Measurements from ENCODE around the gene GABBR2.
A peak's percentile ranks its signal among the peaks of the same experiment; 100 is the strongest.

GABBR2 gene

GRCh38 chr9:98256756-98257155, 452.0 kb downstream of the GABBR2 start:
- H3K27ac ChIP-seq (ENCODE audit: low read length), result peak overlapping the region; percentile 95; the same call in 1 of the 2 replicates
- no peaks in the 10 kb centered on the region for H3K79me2 ChIP-seq (ENCODE audit: low read length)
- H3K36me3 ChIP-seq (replicated peaks; ENCODE audit: insufficient read depth, low read length), result no peaks in the 10 kb centered on the region
- H3K4me2 ChIP-seq (ENCODE audit: low read depth, low read length), result peak overlapping the region; percentile 100
- DNase-seq, result peak; percentile 37
- no peaks in the 10 kb centered on the region for H3K9me3 ChIP-seq (replicated peaks; ENCODE audit: insufficient read depth, low read length)
- H3K9ac ChIP-seq (ENCODE audit: low read length), result peak overlapping the region; percentile 87; the same call in 1 of the 2 replicates
- H3F3A ChIP-seq (ENCODE audit: insufficient read depth, low read length), result peaks cover 14% of the 10 kb centered on the region
- no peaks in the 10 kb centered on the region for H3K9me2 ChIP-seq (replicated peaks; ENCODE audit: insufficient read depth, low read length)
- TF ChIP-seq EZH2phosphoT487 (IDR thresholded peaks at IDR 0.05; ENCODE audit: low read length) (no peak), EZH2 (optimal IDR thresholded peaks at IDR 0.05; ENCODE audit: low read depth, low read length) (no peak)
- TF ChIP-seq, protein P1, sequence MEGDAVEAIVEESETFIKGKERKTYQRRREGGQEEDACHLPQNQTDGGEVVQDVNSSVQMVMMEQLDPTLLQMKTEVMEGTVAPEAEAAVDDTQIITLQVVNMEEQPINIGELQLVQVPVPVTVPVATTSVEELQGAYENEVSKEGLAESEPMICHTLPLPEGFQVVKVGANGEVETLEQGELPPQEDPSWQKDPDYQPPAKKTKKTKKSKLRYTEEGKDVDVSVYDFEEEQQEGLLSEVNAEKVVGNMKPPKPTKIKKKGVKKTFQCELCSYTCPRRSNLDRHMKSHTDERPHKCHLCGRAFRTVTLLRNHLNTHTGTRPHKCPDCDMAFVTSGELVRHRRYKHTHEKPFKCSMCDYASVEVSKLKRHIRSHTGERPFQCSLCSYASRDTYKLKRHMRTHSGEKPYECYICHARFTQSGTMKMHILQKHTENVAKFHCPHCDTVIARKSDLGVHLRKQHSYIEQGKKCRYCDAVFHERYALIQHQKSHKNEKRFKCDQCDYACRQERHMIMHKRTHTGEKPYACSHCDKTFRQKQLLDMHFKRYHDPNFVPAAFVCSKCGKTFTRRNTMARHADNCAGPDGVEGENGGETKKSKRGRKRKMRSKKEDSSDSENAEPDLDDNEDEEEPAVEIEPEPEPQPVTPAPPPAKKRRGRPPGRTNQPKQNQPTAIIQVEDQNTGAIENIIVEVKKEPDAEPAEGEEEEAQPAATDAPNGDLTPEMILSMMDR (IDR thresholded peaks at IDR 0.05; ENCODE audit: low read length), result no peak
- peaks cover 6% of the 10 kb centered on the region; the same call in 1 of the 2 replicates for H3K4me1 ChIP-seq (ENCODE audit: low read length)
- H4K20me1 ChIP-seq (ENCODE audit: insufficient read depth, low read length), result no peaks in the 10 kb centered on the region
- peak overlapping the region; percentile 82 for H3K4me3 ChIP-seq (ENCODE audit: low read length)
- H2AFZ ChIP-seq (ENCODE audit: low read length), result peak overlapping the region; percentile 86
- 0 out of 2 replicates have a peak, but pooled peaks cover 6% of the 10 kb centered on the region for H3K27me3 ChIP-seq (replicated peaks; ENCODE audit: insufficient read depth, low read length)

- Histone ChIP-seq H4K20me1 (ENCODE audit: insufficient read depth, low read length) (no peaks in the 10 kb centered on the region), H3K4me2 (ENCODE audit: low read depth, low read length) (peak within 1 kb of the TSS; percentile 100), H3K9ac (ENCODE audit: low read length) (peak within 1 kb of the TSS; percentile 87), H3K36me3 (replicated peaks; ENCODE audit: insufficient read depth, low read length) (no peaks in the 10 kb centered on the region), H3K27ac (ENCODE audit: low read length) (peak within 1 kb of the TSS; percentile 95), H3K27me3 (replicated peaks; ENCODE audit: insufficient read depth, low read length) (0 out of 2 replicates have a peak, but pooled peaks cover 6% of the 10 kb centered on the region), H3K4me1 (ENCODE audit: low read length) (peaks cover 6% of the 10 kb centered on the region; the same call in 1 of the 2 replicates), H3K9me2 (replicated peaks; ENCODE audit: insufficient read depth, low read length) (no peaks in the 10 kb centered on the region), H3F3A (ENCODE audit: insufficient read depth, low read length) (peaks cover 13% of the 10 kb centered on the region), H3K9me3 (replicated peaks; ENCODE audit: insufficient read depth, low read length) (no peaks in the 10 kb centered on the region), H3K4me3 (ENCODE audit: low read length) (peak within 1 kb of the TSS; percentile 82), H2AFZ (ENCODE audit: low read length) (peak within 1 kb of the TSS; percentile 86), H3K79me2 (ENCODE audit: low read length) (no peaks in the 10 kb centered on the region)
- TF ChIP-seq EZH2phosphoT487 (IDR thresholded peaks at IDR 0.05; ENCODE audit: low read length), result no peak
- TF ChIP-seq, protein P1 (IDR thresholded peaks at IDR 0.05; ENCODE audit: low read length), result 0 out of 2 replicates have a peak, but pooled peaks have one; percentile 22
- DNase-seq, result peak; percentile 95
Observed at GRCh38 chr9:98255578-98256296, 453.0 kb downstream of the GABBR2 start, which contains the start of gene TBC1D2. Gene TBC1D2, minus strand, starts transcription at chr9:98255649. Its CDS starts 108 bp downstream, at chr9:98255541.

DNA sequence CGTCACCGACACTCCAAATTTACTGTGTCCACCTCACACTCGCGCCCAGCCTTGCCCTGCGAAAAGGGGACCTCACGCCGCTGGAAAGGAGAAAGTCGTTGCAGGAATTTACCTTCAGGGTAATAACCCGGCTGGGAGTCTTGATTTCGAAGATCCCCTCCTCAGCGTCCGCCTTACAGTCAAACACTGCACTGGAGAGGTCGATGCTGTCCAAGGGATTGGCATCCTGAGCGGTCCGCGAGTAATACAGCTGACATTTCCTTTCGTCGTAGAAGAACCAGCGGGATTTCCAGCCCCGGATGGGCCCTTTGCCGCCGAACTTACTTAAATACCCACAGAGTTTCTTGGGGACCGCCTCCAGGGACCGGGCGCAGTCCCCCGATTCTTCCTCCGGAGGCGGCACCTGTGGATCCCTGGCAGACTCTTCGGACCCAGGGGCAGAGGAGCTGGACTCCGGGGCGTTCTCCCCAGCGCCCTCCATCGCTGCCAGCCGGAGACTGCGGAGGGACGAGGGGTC, 453.6 kb downstream of the GABBR2 start:
- H2AFZ ChIP-seq (ENCODE audit: low read length), result peak overlapping the region; percentile 79
- peaks cover 6% of the 10 kb centered on the region; the same call in 1 of the 2 replicates for H3K4me1 ChIP-seq (ENCODE audit: low read length)
- no peak for TF ChIP-seq EZH2phosphoT487 (IDR thresholded peaks at IDR 0.05; ENCODE audit: low read length)
- TF ChIP-seq EZH2 (optimal IDR thresholded peaks at IDR 0.05; ENCODE audit: low read depth, low read length), result no peak
- TF ChIP-seq, protein P1 (IDR thresholded peaks at IDR 0.05; ENCODE audit: low read length), result no peak
- peak overlapping the region; percentile 82 for H3K4me3 ChIP-seq (ENCODE audit: low read length)
- no peaks in the 10 kb centered on the region for H3K36me3 ChIP-seq (replicated peaks; ENCODE audit: insufficient read depth, low read length)
- no peak for DNase-seq
- no peaks in the 10 kb centered on the region for H4K20me1 ChIP-seq (ENCODE audit: insufficient read depth, low read length)
- H3K27me3 ChIP-seq (replicated peaks; ENCODE audit: insufficient read depth, low read length), result 0 out of 2 replicates have a peak, but pooled peaks cover 6% of the 10 kb centered on the region
- no peaks in the 10 kb centered on the region for H3K9me2 ChIP-seq (replicated peaks; ENCODE audit: insufficient read depth, low read length)
- peak overlapping the region; percentile 100 for H3K4me2 ChIP-seq (ENCODE audit: low read depth, low read length)
- H3F3A ChIP-seq (ENCODE audit: insufficient read depth, low read length), result peaks cover 11% of the 10 kb centered on the region
- H3K79me2 ChIP-seq (ENCODE audit: low read length), result no peaks in the 10 kb centered on the region
- H3K9me3 ChIP-seq (replicated peaks; ENCODE audit: insufficient read depth, low read length), result no peaks in the 10 kb centered on the region
- no peak overlapping the region for H3K27ac ChIP-seq (ENCODE audit: low read length)
- H3K9ac ChIP-seq (ENCODE audit: low read length), result peak overlapping the region; percentile 43; the same call in 1 of the 2 replicates

Data from MM.1S (cell line).